Keratinocyte (primary cell): ENCODE data around the gene LASP1NB.

Experiments used
- CTCF ChIP-seq, 3 experiments: IDR thresholded peaks in 1 of 3; conservative IDR thresholded peaks in 1 of 3; optimal IDR thresholded peaks in 1 of 3; 2 replicates in 2 of 3; 3 replicates in 1 of 3; pipeline versions ENCODE3 to v1.5.1; 2011; ENCODE audit warnings: low read length in 3 of 3, mild to moderate bottlenecking in 3 of 3, moderate library complexity in 2 of 3, control low read depth in 1 of 3, inconsistent platforms in 1 of 3; ENCODE audit not compliant: insufficient read depth in 2 of 3; ENCODE audit errors: extremely low read depth in 1 of 3
- EZH2 ChIP-seq: IDR thresholded peaks from one replicate; pipeline ENCODE4 v1.6.1; 2012; ENCODE audit warnings: inconsistent platforms, mild to moderate bottlenecking, low read length, moderate library complexity

DNA sequence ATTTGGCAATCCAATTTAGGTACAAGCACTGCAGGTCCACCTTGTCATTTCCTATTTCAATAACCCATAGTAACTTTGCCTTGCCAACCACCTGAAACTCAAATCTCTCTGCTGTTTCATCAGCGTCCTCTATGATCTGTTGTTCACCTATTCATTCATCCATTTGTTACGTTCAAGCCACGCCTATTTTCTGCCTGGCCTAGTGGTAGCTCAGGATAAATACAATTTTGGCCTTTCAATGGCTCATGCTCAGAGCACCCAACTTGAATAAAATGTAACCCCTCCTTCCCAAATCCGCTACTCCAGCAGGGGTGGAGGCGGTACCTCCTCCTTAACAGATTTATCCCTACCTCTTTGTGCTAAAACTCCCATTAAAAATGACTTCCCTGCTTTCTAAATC, 45.4 kb downstream of the LASP1NB start:
- TF ChIP-seq CTCF (optimal IDR thresholded peaks at IDR 0.05 in 1 of 3, IDR thresholded peaks at IDR 0.05 in 1 of 3, conservative IDR thresholded peaks at IDR 0.05 in 1 of 3; ENCODE audit: extremely low read depth in 1 of 3, insufficient read depth in 2 of 3, low read length in 3 of 3) (no peak), EZH2 (no peak)
